K562 (cell line): Measurements from ENCODE around the gene B4GALT1. TPM values are rescaled to one million over a fixed set of nuclear protein-coding genes. Genes with fewer than 3 reads are reported as not detected.

Source experiments
- CBX5 ChIP-seq: IDR thresholded peaks from 2 replicates; pipeline ENCODE4 v1.6.1; 2014; ENCODE audit warnings: low read depth, borderline replicate concordance
- CTBP1 ChIP-seq: fragments of 450-650 bp; IDR thresholded peaks from 2 replicates; pipeline ENCODE4 v1.6.1; 2016; ENCODE audit warnings: borderline replicate concordance
- DPF2 ChIP-seq: fragments of 450-650 bp; IDR thresholded peaks from 2 replicates; pipeline ENCODE4 v1.6.1; 2016
- E2F3 ChIP-seq: fragments of 250-450 bp; sonication (Bioruptor Pico); IDR thresholded peaks from 2 replicates; pipeline ENCODE4 v1.4.0; 2020; ENCODE audit warnings: mild to moderate bottlenecking
- KHSRP ChIP-seq: fragments of 450-650 bp; IDR thresholded peaks from 2 replicates; pipeline ENCODE4 v1.6.1; 2017
- MYC ChIP-seq, 2 experiments: fragments of 250-450 bp in 1 of 2; sonication (Bioruptor Pico) in 1 of 2; IDR thresholded peaks; 2 replicates each; pipeline versions ENCODE4 v1.5.1 to v1.6.1; 2012 to 2021; ENCODE audit warnings: low read depth in 2 of 2, borderline replicate concordance in 1 of 2, improper control_type of control experiment in 1 of 2, low read length in 1 of 2, mild to moderate bottlenecking in 1 of 2, moderate library complexity in 1 of 2
- NCOR1 ChIP-seq: fragments of 450-650 bp; IDR thresholded peaks from 2 replicates; pipeline ENCODE4 v1.6.1; 2016; ENCODE audit warnings: mild to moderate bottlenecking, moderate library complexity
- NFATC3 ChIP-seq: fragments of 450-650 bp; IDR thresholded peaks from 2 replicates; pipeline ENCODE4 v1.6.1; 2017; ENCODE audit warnings: mild to moderate bottlenecking
- PHTF2 ChIP-seq: fragments of 250-450 bp; sonication (Bioruptor Pico); IDR thresholded peaks from 2 replicates; pipeline ENCODE4 v1.5.0; 2021; ENCODE audit warnings: mild to moderate bottlenecking
- SNIP1 ChIP-seq: fragments of 450-650 bp; IDR thresholded peaks from 2 replicates; pipeline ENCODE4 v1.7.1; 2017; ENCODE audit warnings: low read depth, mild to moderate bottlenecking
- ZBTB8A ChIP-seq: fragments of 450-650 bp; IDR thresholded peaks from 2 replicates; pipeline ENCODE4 v1.6.1; 2018; ENCODE audit warnings: mild to moderate bottlenecking, moderate library complexity; ENCODE audit not compliant: partially characterized antibody
- ZFPM2 ChIP-seq: fragments of 250-450 bp; sonication (Bioruptor Pico); IDR thresholded peaks from 2 replicates; pipeline ENCODE4 v1.5.1; 2022; ENCODE audit warnings: mild to moderate bottlenecking
- ZNF316 ChIP-seq: fragments of 450-650 bp; IDR thresholded peaks from 2 replicates; pipeline ENCODE4 v1.6.1; 2016
- ZNF431 ChIP-seq: sonication (generic); formaldehyde crosslinking; IDR thresholded peaks from 2 replicates; pipeline ENCODE4 v1.8.0; 2022; ENCODE audit warnings: mild to moderate bottlenecking, missing genetic modification reagents
- ZNF507 ChIP-seq: conservative IDR thresholded peaks from 2 replicates; pipeline ENCODE4 v1.6.1; 2017; ENCODE audit warnings: missing genetic modification characterization, missing compliant biosample characterization
- polyA plus RNA-seq, 8 experiments: library from polyadenylated mRNA; depleted of rRNA in 4 of 8; stranded (reverse) in 5 of 8; unstranded in 3 of 8; fragments of >200 nt; fragmentation: Nextera tagmentation in 2 of 8; fragmentation: Illumina TruSeq in 1 of 8; extraction: Ambion mirVana in 2 of 8; extraction: Trizol in 1 of 8; gene quantifications; 2 replicates each; pipeline versions ENCODE4 v1.2.1 to v1.2.3, GENCODE V29; 2011 to 2014; ENCODE audit warnings: inconsistent platforms in 1 of 8, missing spikeins in 1 of 8
- total RNA-seq, 7 experiments: library from RNA; depleted of rRNA in 6 of 7; stranded (reverse); fragments of >200 nt in 6 of 7; fragmentation: Illumina TruSeq in 2 of 7; extraction: Trizol in 2 of 7; gene quantifications; 2 replicates each; pipeline versions ENCODE4 v1.2.1 to v1.2.3, GENCODE V29; 2011 to 2021; ENCODE audit warnings: low replicate concordance in 1 of 7
- TF ChIP-seq, protein P1 (sequence below): IDR thresholded peaks from 2 replicates; pipeline ENCODE4 v1.6.1; 2012; ENCODE audit warnings: low read depth, low read length, improper control_type of control experiment, borderline replicate concordance
- TF ChIP-seq, protein P2 (sequence below): fragments of 450-650 bp; IDR thresholded peaks from one replicate; pipeline ENCODE4 v1.6.1; 2018; ENCODE audit warnings: mild to moderate bottlenecking, moderate library complexity; ENCODE audit not compliant: partially characterized antibody
- TF ChIP-seq, protein P3 (sequence below): fragments of 450-650 bp; formaldehyde crosslinking; IDR thresholded peaks from 2 replicates; pipeline ENCODE4 v1.4.0; 2022; ENCODE audit warnings: mild to moderate bottlenecking, moderate library complexity
- TF ChIP-seq, protein P4 (sequence below): fragments of 250-450 bp; sonication (Bioruptor Pico); IDR thresholded peaks from 2 replicates; pipeline ENCODE4 v1.9.0; 2021; ENCODE audit warnings: mild to moderate bottlenecking
- TF ChIP-seq, protein P5 (sequence below): fragments of 450-650 bp; formaldehyde crosslinking; IDR thresholded peaks from 2 replicates; pipeline ENCODE4 v1.4.0; 2022; ENCODE audit warnings: missing genetic modification characterization

The B4GALT1 gene
- total and polyA plus RNA-seq, 9 of the 15 experiments (the other 6 are each of a cell fraction or from before 2014, with no cell fraction given) = 4.1 to 26.8 (median 7.1) TPM

DNA sequence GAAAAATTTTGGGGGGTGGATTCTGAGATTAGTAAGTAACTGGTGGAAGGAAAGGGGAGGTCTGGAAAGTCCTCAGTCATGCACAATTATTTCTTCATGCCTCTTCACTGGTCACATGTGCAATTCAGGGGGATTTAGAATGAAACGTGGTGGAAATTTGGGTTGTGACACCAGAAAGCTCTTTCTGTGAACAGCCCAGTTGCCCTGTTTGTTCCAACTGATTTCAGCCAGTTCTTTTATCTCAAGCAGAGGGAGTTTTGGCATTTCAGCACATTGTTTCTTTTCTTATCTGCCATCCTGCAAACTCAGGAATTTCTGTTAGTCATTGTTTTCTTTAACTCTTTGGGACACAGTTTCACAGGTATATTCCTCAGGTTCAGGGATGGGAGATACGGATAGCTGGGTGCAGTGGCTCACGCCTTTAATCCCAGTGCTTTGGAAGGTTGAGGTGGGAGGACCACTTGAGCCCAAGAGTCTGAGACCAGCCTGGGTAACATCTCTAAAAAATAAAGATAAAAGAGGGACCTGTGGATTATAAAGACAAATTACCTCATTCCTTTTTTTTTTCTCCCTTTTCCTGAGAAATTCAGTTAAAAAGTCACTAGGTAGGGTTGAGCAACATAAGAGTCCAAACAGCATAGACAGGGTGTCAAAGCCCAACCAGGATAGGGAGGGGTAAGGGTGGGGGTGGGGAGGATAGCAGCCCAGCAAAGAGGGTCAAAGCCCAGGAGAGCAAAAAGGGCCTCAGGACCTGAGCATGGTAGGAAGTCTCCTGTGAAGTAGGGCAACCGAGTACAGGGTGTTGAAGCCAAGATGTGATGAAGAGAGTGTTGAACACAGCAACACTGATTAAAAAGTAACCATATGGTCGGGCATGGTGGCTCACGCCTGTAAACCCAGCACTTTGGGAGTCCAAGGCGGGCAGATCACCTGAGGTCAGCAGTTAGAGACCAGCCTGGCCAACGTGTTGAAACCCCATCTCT is 5.4 kb upstream of the B4GALT1 start (continued):
- TF ChIP-seq MYC (IDR thresholded peaks at IDR 0.05; ENCODE audit: low read depth, low read length) = no peak
- no peak for TF ChIP-seq MYC (CRISPR knock-in tag; IDR thresholded peaks at IDR 0.05; ENCODE audit: borderline replicate concordance, low read depth)
- TF ChIP-seq CBX5 = no peak
- no peak for TF ChIP-seq ZFPM2 (CRISPR knock-in tag)
- TF ChIP-seq ZNF431 (CRISPR knock-in tag) = no peak
- peak; percentile 54; the same call in 1 of the 2 replicates for TF ChIP-seq CTBP1
- peak; percentile 70 for TF ChIP-seq ZNF316
- TF ChIP-seq, protein P1, sequence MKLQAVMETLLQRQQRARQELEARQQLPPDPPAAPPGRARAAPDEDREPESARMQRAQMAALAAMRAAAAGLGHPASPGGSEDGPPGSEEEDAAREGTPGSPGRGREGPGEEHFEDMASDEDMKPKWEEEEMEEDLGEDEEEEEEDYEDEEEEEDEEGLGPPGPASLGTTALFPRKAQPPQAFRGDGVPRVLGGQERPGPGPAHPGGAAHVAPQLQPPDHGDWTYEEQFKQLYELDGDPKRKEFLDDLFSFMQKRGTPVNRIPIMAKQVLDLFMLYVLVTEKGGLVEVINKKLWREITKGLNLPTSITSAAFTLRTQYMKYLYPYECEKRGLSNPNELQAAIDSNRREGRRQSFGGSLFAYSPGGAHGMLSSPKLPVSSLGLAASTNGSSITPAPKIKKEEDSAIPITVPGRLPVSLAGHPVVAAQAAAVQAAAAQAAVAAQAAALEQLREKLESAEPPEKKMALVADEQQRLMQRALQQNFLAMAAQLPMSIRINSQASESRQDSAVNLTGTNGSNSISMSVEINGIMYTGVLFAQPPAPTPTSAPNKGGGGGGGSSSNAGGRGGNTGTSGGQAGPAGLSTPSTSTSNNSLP = no peak
- no peak for TF ChIP-seq ZNF507 (tag)
- no peak for TF ChIP-seq PHTF2 (CRISPR knock-in tag)
- TF ChIP-seq, protein P2, sequence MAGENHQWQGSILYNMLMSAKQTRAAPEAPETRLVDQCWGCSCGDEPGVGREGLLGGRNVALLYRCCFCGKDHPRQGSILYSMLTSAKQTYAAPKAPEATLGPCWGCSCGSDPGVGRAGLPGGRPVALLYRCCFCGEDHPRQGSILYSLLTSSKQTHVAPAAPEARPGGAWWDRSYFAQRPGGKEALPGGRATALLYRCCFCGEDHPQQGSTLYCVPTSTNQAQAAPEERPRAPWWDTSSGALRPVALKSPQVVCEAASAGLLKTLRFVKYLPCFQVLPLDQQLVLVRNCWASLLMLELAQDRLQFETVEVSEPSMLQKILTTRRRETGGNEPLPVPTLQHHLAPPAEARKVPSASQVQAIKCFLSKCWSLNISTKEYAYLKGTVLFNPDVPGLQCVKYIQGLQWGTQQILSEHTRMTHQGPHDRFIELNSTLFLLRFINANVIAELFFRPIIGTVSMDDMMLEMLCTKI = no peak
- no peak for TF ChIP-seq NFATC3
- no peak for TF ChIP-seq KHSRP
- TF ChIP-seq, protein P3, sequence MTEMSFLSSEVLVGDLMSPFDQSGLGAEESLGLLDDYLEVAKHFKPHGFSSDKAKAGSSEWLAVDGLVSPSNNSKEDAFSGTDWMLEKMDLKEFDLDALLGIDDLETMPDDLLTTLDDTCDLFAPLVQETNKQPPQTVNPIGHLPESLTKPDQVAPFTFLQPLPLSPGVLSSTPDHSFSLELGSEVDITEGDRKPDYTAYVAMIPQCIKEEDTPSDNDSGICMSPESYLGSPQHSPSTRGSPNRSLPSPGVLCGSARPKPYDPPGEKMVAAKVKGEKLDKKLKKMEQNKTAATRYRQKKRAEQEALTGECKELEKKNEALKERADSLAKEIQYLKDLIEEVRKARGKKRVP (CRISPR knock-in tag) = no peak
- TF ChIP-seq NCOR1 = peak; percentile 73
- TF ChIP-seq ZBTB8A = no peak
- peak; percentile 84 for TF ChIP-seq DPF2
- TF ChIP-seq, protein P4, sequence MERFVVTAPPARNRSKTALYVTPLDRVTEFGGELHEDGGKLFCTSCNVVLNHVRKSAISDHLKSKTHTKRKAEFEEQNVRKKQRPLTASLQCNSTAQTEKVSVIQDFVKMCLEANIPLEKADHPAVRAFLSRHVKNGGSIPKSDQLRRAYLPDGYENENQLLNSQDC (CRISPR knock-in tag) = no peak
- no peak for TF ChIP-seq E2F3 (CRISPR knock-in tag)
- TF ChIP-seq SNIP1 = no peak
- TF ChIP-seq, protein P5, sequence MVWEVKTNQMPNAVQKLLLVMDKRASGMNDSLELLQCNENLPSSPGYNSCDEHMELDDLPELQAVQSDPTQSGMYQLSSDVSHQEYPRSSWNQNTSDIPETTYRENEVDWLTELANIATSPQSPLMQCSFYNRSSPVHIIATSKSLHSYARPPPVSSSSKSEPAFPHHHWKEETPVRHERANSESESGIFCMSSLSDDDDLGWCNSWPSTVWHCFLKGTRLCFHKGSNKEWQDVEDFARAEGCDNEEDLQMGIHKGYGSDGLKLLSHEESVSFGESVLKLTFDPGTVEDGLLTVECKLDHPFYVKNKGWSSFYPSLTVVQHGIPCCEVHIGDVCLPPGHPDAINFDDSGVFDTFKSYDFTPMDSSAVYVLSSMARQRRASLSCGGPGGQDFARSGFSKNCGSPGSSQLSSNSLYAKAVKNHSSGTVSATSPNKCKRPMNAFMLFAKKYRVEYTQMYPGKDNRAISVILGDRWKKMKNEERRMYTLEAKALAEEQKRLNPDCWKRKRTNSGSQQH = no peak
